Measurements from ENCODE around the gene PAPPA.

GRCh38 chr9:116243708-116244107 lies 90.1 kb downstream of the PAPPA start:
- TF ChIP-seq CTCF (conservative IDR thresholded peaks at IDR 0.05 in 1 of 2, IDR thresholded peaks at IDR 0.05 in 1 of 2; ENCODE audit: extremely low read depth in 1 of 2, insufficient read depth in 1 of 2, low read depth in 1 of 2, low read length in 2 of 2) = no peak
- TF ChIP-seq EZH2 (IDR thresholded peaks at IDR 0.05; ENCODE audit: borderline replicate concordance, low read length) = no peak

Measured in mammary epithelial cell (primary cell).